IMR-90 (cell line): ENCODE results near the gene COPS9. TPM values are rescaled to one million over a fixed set of nuclear protein-coding genes. Genes with fewer than 3 reads are reported as not detected.

Source experiments
- ATAC-seq: fragments of 200-7000 bp; cut with Tn5 transposase; 2 replicates; pipeline ENCODE4 v1.9.1; 2020; ENCODE audit warnings: low read depth, mild to moderate bottlenecking, moderate library complexity
- BruUV-seq: library from RNA; stranded (reverse); fragments of 400-500 nt; replicated peaks from 2 replicates; lab custom pipeline; 2021; lab: Mats Ljungman, UMichigan
- CTCF ChIA-PET: fragments of 300-600 bp; formaldehyde crosslinking; extraction: SDS; loops from one replicate; lab custom pipeline; 2021; ENCODE audit warnings: antibody characterized with exemption; lab: Yijun Ruan, JAX
- POLR2A ChIA-PET: fragments of 300-600 bp; sonication (Branson Sonifier 250); formaldehyde crosslinking; loops from one replicate; lab custom pipeline; 2022; ENCODE audit warnings: antibody characterized with exemption; ENCODE audit not compliant: unreplicated experiment; lab: Charles Lee
- DNase-seq: peaks from one replicate; pipeline ENCODE4 v3.0.0; 2013
- H2AFZ ChIP-seq: replicated peaks from 2 replicates; pipeline ENCODE3; 2013; ENCODE audit warnings: low read length, mild to moderate bottlenecking; ENCODE audit not compliant: poor library complexity
- H2AK5ac ChIP-seq: 2 replicates; pipeline ENCODE4 v1.6.1; 2013; ENCODE audit warnings: low read depth, low read length, inconsistent platforms
- H2AK9ac ChIP-seq: replicated peaks from 2 replicates; pipeline ENCODE3; 2013; ENCODE audit warnings: mild to moderate bottlenecking, low read depth, low read length, moderate library complexity; ENCODE audit not compliant: poor library complexity
- H2BK120ac ChIP-seq: 2 replicates; pipeline ENCODE4 v1.6.1; 2013; ENCODE audit warnings: low read depth, low read length, inconsistent platforms
- H2BK15ac ChIP-seq: 3 replicates; pipeline ENCODE4 v1.6.1; 2013; ENCODE audit warnings: low read depth, low read length, inconsistent platforms
- H2BK20ac ChIP-seq: 2 replicates; pipeline ENCODE4 v1.6.1; 2013; ENCODE audit warnings: low read depth, mild to moderate bottlenecking, inconsistent platforms, low read length, moderate library complexity
- H2BK5ac ChIP-seq: 2 replicates; pipeline ENCODE4 v1.6.1; 2013; ENCODE audit warnings: mild to moderate bottlenecking, low read depth, low read length, inconsistent platforms; ENCODE audit not compliant: poor library complexity, severe bottlenecking
- H3K14ac ChIP-seq: replicated peaks from 2 replicates; pipeline ENCODE4 v1.6.1; 2013; ENCODE audit warnings: low read depth, low read length, inconsistent platforms
- H3K18ac ChIP-seq: 2 replicates; pipeline ENCODE4 v1.6.1; 2013; ENCODE audit warnings: low read depth, low read length, control low read depth
- H3K23ac ChIP-seq: 2 replicates; pipeline ENCODE4 v1.6.1; 2013; ENCODE audit warnings: low read depth, low read length, inconsistent platforms
- H3K27ac ChIP-seq: 2 replicates; pipeline ENCODE4 v1.5.1; 2013; ENCODE audit warnings: mild to moderate bottlenecking, control low read depth, low read length; ENCODE audit not compliant: insufficient read depth
- H3K27me3 ChIP-seq: 2 replicates; pipeline ENCODE4 v1.6.1; 2013; ENCODE audit warnings: low read length; ENCODE audit not compliant: control insufficient read depth, insufficient read depth
- H3K36me3 ChIP-seq: 2 replicates; pipeline ENCODE4 v1.6.1; 2013; ENCODE audit warnings: low read length, mixed read lengths; ENCODE audit not compliant: control insufficient read depth, insufficient read depth
- H3K4ac ChIP-seq: 2 replicates; pipeline ENCODE4 v1.6.1; 2013; ENCODE audit warnings: low read depth, low read length, inconsistent platforms
- H3K4me1 ChIP-seq: 2 replicates; pipeline ENCODE4 v1.6.1; 2013; ENCODE audit warnings: low read length, mixed read lengths; ENCODE audit not compliant: control insufficient read depth, insufficient read depth
- H3K4me2 ChIP-seq: 2 replicates; pipeline ENCODE4 v1.6.1; 2013; ENCODE audit warnings: low read depth, mild to moderate bottlenecking, control low read depth, low read length, moderate library complexity
- H3K4me3 ChIP-seq: 2 replicates; pipeline ENCODE4 v1.5.1; 2013; ENCODE audit warnings: low read depth, mild to moderate bottlenecking, control low read depth, low read length, moderate library complexity; ENCODE audit not compliant: insufficient read depth
- H3K56ac ChIP-seq: 2 replicates; pipeline ENCODE4 v1.6.1; 2013; ENCODE audit warnings: low read length, inconsistent platforms; ENCODE audit not compliant: insufficient read depth; ENCODE audit errors: extremely low read depth
- H3K79me1 ChIP-seq, 2 experiments: 2 replicates each; pipeline ENCODE4 v1.6.1; 2013; ENCODE audit warnings: low read length in 2 of 2, inconsistent platforms in 1 of 2, low read depth in 1 of 2
- H3K9ac ChIP-seq: 2 replicates; pipeline ENCODE4 v1.6.1; 2013; ENCODE audit warnings: low read depth, low read length, control low read depth
- H3K9me1 ChIP-seq: 2 replicates; pipeline ENCODE4 v1.6.1; 2013; ENCODE audit warnings: low read length, inconsistent platforms; ENCODE audit not compliant: insufficient read depth
- H3K9me3 ChIP-seq: 2 replicates; pipeline ENCODE4 v1.6.1; 2013; ENCODE audit warnings: low read length; ENCODE audit not compliant: control insufficient read depth, insufficient read depth
- H4K20me1 ChIP-seq: 2 replicates; pipeline ENCODE4 v1.6.1; 2013; ENCODE audit warnings: low read length, inconsistent platforms; ENCODE audit not compliant: insufficient read depth
- H4K5ac ChIP-seq: 2 replicates; pipeline ENCODE4 v1.6.1; 2013; ENCODE audit warnings: mild to moderate bottlenecking, low read depth, low read length, control low read depth
- H4K8ac ChIP-seq, 2 experiments: 2 replicates each; pipeline ENCODE4 v1.6.1; 2013; ENCODE audit warnings: low read depth in 2 of 2, low read length in 2 of 2, control low read depth in 1 of 2, inconsistent platforms in 1 of 2
- H4K91ac ChIP-seq: 2 replicates; pipeline ENCODE4 v1.6.1; 2013; ENCODE audit warnings: low read depth, low read length, inconsistent platforms; ENCODE audit not compliant: insufficient read depth
- CEBPB ChIP-seq: IDR thresholded peaks from 2 replicates; pipeline ENCODE4 v1.6.1; 2012; ENCODE audit warnings: low read depth, low read length, improper control_type of control experiment
- CHD1 ChIP-seq: IDR thresholded peaks from 2 replicates; pipeline ENCODE4 v1.6.1; 2012; ENCODE audit warnings: low read depth, low read length, improper control_type of control experiment
- ELK1 ChIP-seq: fragments of 150-350 bp; IDR thresholded peaks from 2 replicates; pipeline ENCODE4 v1.6.1; 2016; ENCODE audit warnings: low read depth, mild to moderate bottlenecking, low read length, moderate library complexity, borderline replicate concordance
- FOS ChIP-seq: fragments of 150-350 bp; IDR thresholded peaks from 2 replicates; pipeline ENCODE4 v1.6.1; 2016; ENCODE audit warnings: low read depth, low read length
- MAFK ChIP-seq: IDR thresholded peaks from 2 replicates; pipeline ENCODE4 v1.6.1; 2012; ENCODE audit warnings: low read depth, low read length, improper control_type of control experiment
- MAZ ChIP-seq: IDR thresholded peaks from 2 replicates; pipeline ENCODE4 v1.6.1; 2012; ENCODE audit warnings: low read depth, mild to moderate bottlenecking, low read length, improper control_type of control experiment, moderate library complexity, borderline replicate concordance
- MXI1 ChIP-seq: IDR thresholded peaks from 2 replicates; pipeline ENCODE4 v1.6.1; 2012; ENCODE audit warnings: low read depth, mild to moderate bottlenecking, low read length, moderate library complexity, borderline replicate concordance
- NFE2L2 ChIP-seq: fragments of 150-350 bp; IDR thresholded peaks from 2 replicates; pipeline ENCODE4 v1.6.1; 2016; ENCODE audit warnings: low read depth, mild to moderate bottlenecking, low read length
- POLR2A ChIP-seq: IDR thresholded peaks from 2 replicates; pipeline ENCODE4 v1.6.1; 2012; ENCODE audit warnings: mild to moderate bottlenecking, low read depth, low read length
- RAD21 ChIP-seq: IDR thresholded peaks from 2 replicates; pipeline ENCODE4 v1.6.1; 2012; ENCODE audit warnings: low read length, improper control_type of control experiment
- RCOR1 ChIP-seq: IDR thresholded peaks from 2 replicates; pipeline ENCODE4 v1.6.1; 2012; ENCODE audit warnings: mild to moderate bottlenecking, low read length, improper control_type of control experiment; ENCODE audit not compliant: insufficient replicate concordance
- RFX5 ChIP-seq: IDR thresholded peaks from 2 replicates; pipeline ENCODE4 v1.8.0; 2012; ENCODE audit warnings: low read depth, mild to moderate bottlenecking, low read length, moderate library complexity
- SMC3 ChIP-seq: fragments of 150-350 bp; IDR thresholded peaks from 2 replicates; pipeline ENCODE4 v1.6.1; 2016; ENCODE audit warnings: low read depth, mild to moderate bottlenecking, antibody characterized with exemption, low read length, moderate library complexity
- WGBS, 2 experiments: methylation state at CpG; one replicate each; pipeline versions ENCODE4 v1.1.5 to v1.1.7; 2013; ENCODE audit warnings: missing lambda C conversion rate in 2 of 2; ENCODE audit not compliant: insufficient read length in 1 of 2; ENCODE audit errors: extremely low coverage in 2 of 2; 5-methylcytosine and 5-hydroxymethylcytosine counted together
- dilution Hi-C: fragments of 300-500 bp; cut with HindIII; formaldehyde crosslinking; loops from one replicate; pipeline ENCODE4 v1.14.3; 2018; ENCODE audit warnings: low sequenced_read_pairs; ENCODE audit not compliant: unreplicated experiment
- in situ Hi-C: fragments of 300-500 bp; cut with MboI; formaldehyde crosslinking; loops from 3 replicates; pipeline ENCODE4 v1.14.3; 2019; ENCODE audit warnings: low sequenced_read_pairs, inconsistent platforms, mixed read lengths
- intact Hi-C: fragments of 100-400 bp; cut with micrococcal nuclease; formaldehyde crosslinking; loops from 2 replicates; pipeline ENCODE4 v1.10.0; 2022
- polyA plus RNA-seq, 3 experiments: library from polyadenylated mRNA; depleted of rRNA; stranded (reverse); fragments of >200 nt; gene quantifications; 2 replicates each; pipeline ENCODE4 v1.2.3, GENCODE V29; 2012; ENCODE audit warnings: low replicate concordance in 1 of 3
- total RNA-seq: library from RNA; depleted of rRNA; stranded (reverse); fragments of >200 nt; gene quantifications from 2 replicates; pipeline ENCODE4 v1.2.3, GENCODE V29; 2012
- TF ChIP-seq, protein P1 (sequence below): fragments of 150-350 bp; IDR thresholded peaks from 2 replicates; pipeline ENCODE4 v1.6.1; 2017; ENCODE audit warnings: mild to moderate bottlenecking, antibody characterized with exemption, low read length, low read depth
- TF ChIP-seq, protein P2 (sequence below): conservative IDR thresholded peaks from 2 replicates; pipeline ENCODE4 v1.5.1; 2012; ENCODE audit warnings: mild to moderate bottlenecking, low read depth, low read length, improper control_type of control experiment

Gene COPS9
- total and polyA plus RNA-seq, 2 of the 4 experiments (the other 2 are of a cell fraction): 85.9 to 309 TPM

DNA sequence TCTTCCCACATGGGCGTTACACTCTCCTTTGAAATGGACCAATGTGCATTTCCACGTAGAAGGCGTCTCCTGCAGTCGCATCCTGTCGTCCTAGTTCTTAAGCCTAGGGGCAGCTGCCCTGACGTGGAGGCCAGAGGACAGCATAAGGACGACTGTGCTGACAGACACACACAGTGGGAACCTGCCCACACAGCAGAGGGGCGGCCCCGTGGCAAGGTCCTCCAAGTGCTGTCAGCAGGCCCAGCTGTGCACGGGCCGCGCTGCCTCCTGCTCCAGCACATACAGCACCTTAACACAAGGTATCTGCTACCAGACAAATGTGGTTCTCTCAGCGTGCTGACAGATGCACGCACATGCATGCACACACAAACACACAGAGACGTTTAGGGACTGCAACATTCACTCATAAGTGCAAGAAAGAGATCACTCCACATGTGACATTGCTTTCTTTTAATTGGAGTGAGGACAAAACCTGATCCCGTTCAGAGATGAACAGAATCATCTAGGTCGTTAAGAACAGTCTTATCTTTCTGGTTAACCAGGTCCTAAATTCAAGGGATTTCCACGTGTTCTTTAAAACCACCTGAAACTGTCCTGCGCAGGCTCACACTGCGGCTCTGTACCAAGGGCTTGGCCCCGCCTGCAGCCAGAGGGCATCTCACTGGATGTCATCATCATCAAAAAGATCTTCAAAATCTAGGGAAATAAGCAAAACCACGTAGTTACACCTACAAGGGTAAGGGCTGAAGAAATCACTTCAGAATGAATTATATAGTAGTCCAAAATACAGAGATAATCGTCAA is 5.5 kb downstream of the COPS9 start:
- dilution Hi-C loops (no loop called here), in situ Hi-C loops (loop anchor here (25.0 kb wide), 1 partner anchor 1093 kb away; no protein-coding TSS in a partner anchor), intact Hi-C loops (no loop called here)
- no peak overlapping the region for H2BK20ac ChIP-seq
- H3K23ac ChIP-seq: no peak overlapping the region
- no peaks in the 10 kb centered on the region for H3K27me3 ChIP-seq
- H3K79me1 ChIP-seq: peaks cover 0 to 26% of the 10 kb centered on the region in 2 experiments
- BruUV-seq: no TSS peak
- POLR2A ChIA-PET: no interaction called here
- H2AK5ac ChIP-seq: no peak overlapping the region
- H2BK15ac ChIP-seq: no peak overlapping the region
- H3K4me1 ChIP-seq: peaks cover 9% of the 10 kb centered on the region
- H3K9me3 ChIP-seq: no peaks in the 10 kb centered on the region
- H3K9me1 ChIP-seq: no peaks in the 10 kb centered on the region
- no peak overlapping the region for H3K14ac ChIP-seq
- no peak overlapping the region for H3K18ac ChIP-seq
- no peak overlapping the region for H4K91ac ChIP-seq
- H3K4me2 ChIP-seq: no peak overlapping the region
- H3K27ac ChIP-seq: no peak overlapping the region
- ATAC-seq: no peak
- no peak for DNase-seq
- H4K20me1 ChIP-seq: peaks cover 14% of the 10 kb centered on the region; the same call in 1 of the 2 replicates
- CTCF ChIA-PET: no interaction called here
- no peak overlapping the region for H3K4ac ChIP-seq
- 94% methylated on average over 8 of the region's 23 CpGs; no CpG with 5 or more reads in 1 of the 2 experiments for WGBS, 2 experiments
- no peak overlapping the region for H4K5ac ChIP-seq
- H2BK120ac ChIP-seq: no peak overlapping the region
- peaks cover 52% of the 10 kb centered on the region for H3K36me3 ChIP-seq
- no peak overlapping the region for H2AK9ac ChIP-seq
- no peak overlapping the region for H2BK5ac ChIP-seq
- no peak overlapping the region for H3K4me3 ChIP-seq
- no peak overlapping the region for H3K9ac ChIP-seq
- no peak overlapping the region for H2AFZ ChIP-seq
- no peak overlapping the region for H4K8ac ChIP-seq
- no peak overlapping the region for H3K56ac ChIP-seq
- TF ChIP-seq MAZ (no peak), ELK1 (no peak), POLR2A (no peak), NFE2L2 (no peak), RFX5 (no peak), FOS (no peak), MAFK (no peak), MXI1 (no peak), RCOR1 (no peak), SMC3 (no peak), RAD21 (no peak), CHD1 (no peak), CEBPB (no peak)
- TF ChIP-seq, protein P1, sequence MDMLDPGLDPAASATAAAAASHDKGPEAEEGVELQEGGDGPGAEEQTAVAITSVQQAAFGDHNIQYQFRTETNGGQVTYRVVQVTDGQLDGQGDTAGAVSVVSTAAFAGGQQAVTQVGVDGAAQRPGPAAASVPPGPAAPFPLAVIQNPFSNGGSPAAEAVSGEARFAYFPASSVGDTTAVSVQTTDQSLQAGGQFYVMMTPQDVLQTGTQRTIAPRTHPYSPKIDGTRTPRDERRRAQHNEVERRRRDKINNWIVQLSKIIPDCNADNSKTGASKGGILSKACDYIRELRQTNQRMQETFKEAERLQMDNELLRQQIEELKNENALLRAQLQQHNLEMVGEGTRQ: no peak
- TF ChIP-seq, protein P2, sequence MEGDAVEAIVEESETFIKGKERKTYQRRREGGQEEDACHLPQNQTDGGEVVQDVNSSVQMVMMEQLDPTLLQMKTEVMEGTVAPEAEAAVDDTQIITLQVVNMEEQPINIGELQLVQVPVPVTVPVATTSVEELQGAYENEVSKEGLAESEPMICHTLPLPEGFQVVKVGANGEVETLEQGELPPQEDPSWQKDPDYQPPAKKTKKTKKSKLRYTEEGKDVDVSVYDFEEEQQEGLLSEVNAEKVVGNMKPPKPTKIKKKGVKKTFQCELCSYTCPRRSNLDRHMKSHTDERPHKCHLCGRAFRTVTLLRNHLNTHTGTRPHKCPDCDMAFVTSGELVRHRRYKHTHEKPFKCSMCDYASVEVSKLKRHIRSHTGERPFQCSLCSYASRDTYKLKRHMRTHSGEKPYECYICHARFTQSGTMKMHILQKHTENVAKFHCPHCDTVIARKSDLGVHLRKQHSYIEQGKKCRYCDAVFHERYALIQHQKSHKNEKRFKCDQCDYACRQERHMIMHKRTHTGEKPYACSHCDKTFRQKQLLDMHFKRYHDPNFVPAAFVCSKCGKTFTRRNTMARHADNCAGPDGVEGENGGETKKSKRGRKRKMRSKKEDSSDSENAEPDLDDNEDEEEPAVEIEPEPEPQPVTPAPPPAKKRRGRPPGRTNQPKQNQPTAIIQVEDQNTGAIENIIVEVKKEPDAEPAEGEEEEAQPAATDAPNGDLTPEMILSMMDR: no peak
